Left cardiac atrium (tissue), 4 donors: ENCODE results near the gene ZSWIM6. TPM values are rescaled to one million over a fixed set of nuclear protein-coding genes. Genes with fewer than 3 reads are reported as not detected.
"Not testable (repeated sequence)": the region's sequence is repeated elsewhere in the genome, so short reads cannot be mapped to it uniquely, and the experiment has no call there.

ENCODE experiments used
- ATAC-seq, 2 donors: fragments of 200-7000 bp; cut with Tn5 transposase; one replicate each; pipeline ENCODE4 v1.9.1; 2020; ENCODE audit warnings: mild to moderate bottlenecking in 2 of 2, moderate library complexity in 2 of 2
- DNase-seq: peaks from one replicate; pipeline ENCODE4 v3.0.0-alpha.2; 2020
- intact Hi-C, 2 donors: fragments of 100-400 bp; cut with DNase I; formaldehyde crosslinking; loops; one replicate each; pipeline versions ENCODE4 v1.14.1 to v1.15.1; 2022 to 2023
- total RNA-seq, 2 donors: library from RNA; stranded (reverse); fragmentation: NEBNext Ultra II Directional; extraction: Animal tissue kit (Norgen Biotek cat#: 25700); gene quantifications; one replicate each; pipeline ENCODE4 v1.2.1, GENCODE V29; 2021
- donor health status: DM: no; HTN: yes; CAD: no.
- donor health status: DM: no; HTN: yes; CAD: no; lungs with severe emphysema.
- donor health status: DM: yes; HTN: yes; CAD: no.
- donor health status: Dilated cardiomyopathy.

Gene ZSWIM6
- total RNA-seq, 2 donors from 2014 or later: 6.8 to 7.8 TPM

DNA sequence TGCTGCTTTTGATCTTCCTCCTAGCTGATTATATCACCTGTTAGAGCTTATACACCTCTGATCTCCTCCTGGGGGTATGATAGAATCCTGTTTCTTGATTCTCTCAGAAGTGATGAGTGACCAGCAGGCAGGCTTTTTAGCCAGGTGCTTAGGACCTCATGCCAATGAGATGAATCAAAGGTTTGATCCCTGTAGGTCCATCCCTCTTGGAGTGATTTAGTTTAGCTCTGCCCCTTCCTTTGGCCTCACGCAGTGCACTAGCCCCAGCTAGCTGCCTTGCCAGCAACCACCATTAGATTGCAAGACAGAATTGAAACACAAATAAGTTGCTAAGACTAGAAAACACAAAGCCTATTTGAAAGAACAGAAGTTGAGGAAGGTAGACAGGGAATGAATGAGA lies 84.4 kb downstream of the ZSWIM6 start:
- intact Hi-C loops: no loop called here
- ATAC-seq: no peak
- no peak for DNase-seq

DNA sequence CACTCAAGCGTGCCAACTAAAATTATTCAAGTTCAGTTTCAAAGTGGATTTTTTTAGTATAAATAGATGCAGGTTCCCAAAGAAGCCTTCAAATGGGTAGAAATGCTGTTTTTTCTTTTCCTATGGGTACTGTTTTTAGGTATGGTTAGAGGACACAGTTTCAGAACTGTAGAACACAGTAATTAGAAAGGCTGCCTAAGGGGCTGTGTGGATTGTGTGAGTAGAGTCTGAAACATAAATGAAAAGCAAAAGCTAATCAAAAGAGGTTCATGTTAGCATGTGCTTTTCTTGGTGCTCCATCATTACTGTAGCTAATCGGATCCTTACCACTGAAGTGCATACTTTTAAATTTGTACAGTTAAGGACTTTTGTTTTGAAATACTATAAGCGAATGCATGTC lies 85.3 kb downstream of the ZSWIM6 start:
- no peak for DNase-seq
- no peak for ATAC-seq
- intact Hi-C loops: no loop called here

DNA sequence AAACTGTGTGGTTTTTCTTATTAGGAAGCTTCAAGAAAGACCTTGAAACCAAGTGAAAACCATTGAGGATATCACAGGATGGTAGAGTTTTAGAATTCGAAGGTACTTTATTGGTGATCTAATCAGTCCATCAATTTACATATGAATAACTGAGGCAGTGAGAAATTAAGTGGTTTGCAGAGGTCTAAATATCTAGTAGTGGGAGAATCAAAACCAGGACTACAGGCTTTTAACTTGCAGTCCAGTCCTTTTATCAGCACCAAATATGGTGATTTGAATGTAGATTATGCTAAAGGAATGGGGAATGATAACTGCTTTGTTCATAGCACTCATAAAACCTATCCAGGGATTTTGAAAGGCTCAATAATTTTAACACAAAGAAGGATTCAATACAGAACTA lies 85.8 kb downstream of the ZSWIM6 start:
- ATAC-seq: no peak
- intact Hi-C loops: no loop called here
- no peak for DNase-seq

DNA sequence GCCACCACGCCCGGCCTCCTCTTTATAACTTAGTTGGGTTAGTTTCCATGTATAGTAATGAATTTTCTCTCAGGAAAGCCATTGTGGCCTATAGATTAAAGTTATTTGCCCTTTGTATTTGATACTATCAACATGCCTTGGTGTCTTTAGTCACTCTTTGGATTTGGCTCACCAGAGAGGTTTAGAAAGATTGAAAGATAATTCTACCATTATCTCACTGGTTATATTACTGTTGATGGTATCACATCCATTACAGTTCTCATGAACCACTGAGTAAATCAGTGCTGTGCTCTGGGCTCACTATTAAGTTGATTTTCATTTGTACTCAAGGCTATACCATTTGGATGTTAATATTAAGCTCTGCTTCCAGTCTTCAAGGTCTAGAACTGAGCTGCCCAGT lies 87.0 kb downstream of the ZSWIM6 start:
- DNase-seq (no peak), ATAC-seq (no peak)
- intact Hi-C loops: no loop called here

DNA sequence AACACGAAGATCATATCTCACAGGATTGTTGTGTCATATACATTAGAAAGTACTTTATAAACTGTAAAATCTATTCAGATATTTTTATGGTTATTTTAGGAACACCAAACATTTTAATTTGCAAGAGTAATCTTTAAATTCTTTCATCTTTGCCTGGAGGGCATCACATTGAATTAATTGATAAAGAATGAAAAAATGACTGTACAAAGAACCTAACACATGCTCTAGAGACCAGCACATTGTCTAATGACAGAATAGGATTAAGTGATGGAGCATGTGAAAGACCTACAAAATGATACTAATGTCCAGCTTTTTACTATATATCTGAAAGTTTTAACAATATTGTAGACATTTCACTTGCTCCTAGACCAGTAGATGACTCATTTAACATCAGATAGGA lies 88.0 kb downstream of the ZSWIM6 start:
- ATAC-seq (no peak), DNase-seq (no peak)
- intact Hi-C loops: no loop called here

DNA sequence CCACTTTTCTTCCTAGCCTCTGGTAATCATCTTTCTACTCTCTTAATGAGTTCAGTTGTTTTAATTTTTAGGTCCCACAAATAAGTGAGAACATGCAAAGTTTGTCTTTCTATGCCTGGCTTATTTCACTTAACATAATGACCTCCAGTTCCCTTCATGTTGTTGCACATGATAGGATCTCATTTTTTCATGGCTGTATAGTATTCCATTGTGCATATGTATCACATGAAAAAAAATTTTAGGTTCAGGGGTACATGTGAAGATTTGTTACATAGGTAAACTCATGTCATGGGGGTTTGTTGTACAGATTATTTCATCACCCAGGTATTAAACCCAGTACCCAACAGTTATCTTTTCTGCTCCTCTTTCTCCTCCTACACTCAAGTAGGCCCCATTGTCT lies 89.2 kb downstream of the ZSWIM6 start:
- DNase-seq, intact Hi-C loops, ATAC-seq: not testable (repeated sequence)

DNA sequence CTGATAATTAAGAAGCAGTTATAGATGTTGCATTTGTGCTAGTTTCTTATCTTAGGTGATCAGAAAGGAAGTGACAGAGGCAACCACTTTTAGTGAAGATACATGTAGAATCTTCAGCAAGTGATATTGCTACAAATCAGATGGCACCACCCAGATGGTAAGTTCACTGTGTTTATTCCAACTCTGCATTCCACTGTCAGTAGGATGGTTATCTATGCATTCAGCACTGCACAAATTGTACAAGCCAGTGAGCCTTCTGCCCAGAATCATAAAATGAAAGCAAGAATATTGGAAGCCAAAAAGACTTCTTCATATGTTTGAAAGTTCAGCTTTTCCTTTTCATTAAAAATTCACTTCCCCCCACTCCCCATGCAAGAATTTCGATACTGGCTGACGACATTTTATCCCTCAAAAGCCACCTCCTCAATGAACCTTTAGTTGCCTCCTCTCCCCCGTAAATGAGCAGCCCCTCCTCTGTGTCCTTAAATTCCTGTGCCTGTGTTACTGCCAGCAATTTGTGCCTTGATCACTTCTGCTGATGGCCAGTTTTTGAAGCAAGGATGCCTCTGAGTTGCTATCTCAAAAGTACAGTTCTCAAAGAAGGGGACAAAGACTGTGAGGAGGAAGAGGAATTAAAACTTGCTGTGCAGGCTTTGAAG lies 91.6 kb downstream of the ZSWIM6 start:
- DNase-seq (no peak), ATAC-seq (no peak)
- intact Hi-C loops: no loop called here

DNA sequence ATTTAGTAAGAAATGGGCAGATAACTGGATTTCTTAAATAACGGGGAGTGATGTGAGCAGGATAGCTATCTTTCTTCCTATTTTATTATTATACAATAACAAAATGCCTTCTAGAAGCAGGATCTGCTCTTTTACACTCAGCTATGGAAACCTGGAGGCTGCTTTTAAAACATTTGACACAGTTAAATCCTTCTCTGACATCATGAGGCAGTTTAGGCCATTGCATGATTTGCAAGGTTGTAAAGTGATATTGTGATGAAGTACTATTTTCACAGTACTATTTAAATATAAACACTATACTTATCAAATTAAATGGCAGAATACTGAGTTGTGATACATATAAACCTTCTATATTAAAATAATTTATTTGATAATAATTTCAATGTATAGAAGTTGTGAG lies 93.9 kb downstream of the ZSWIM6 start:
- intact Hi-C loops: no loop called here
- no peak for ATAC-seq
- no peak for DNase-seq

DNA sequence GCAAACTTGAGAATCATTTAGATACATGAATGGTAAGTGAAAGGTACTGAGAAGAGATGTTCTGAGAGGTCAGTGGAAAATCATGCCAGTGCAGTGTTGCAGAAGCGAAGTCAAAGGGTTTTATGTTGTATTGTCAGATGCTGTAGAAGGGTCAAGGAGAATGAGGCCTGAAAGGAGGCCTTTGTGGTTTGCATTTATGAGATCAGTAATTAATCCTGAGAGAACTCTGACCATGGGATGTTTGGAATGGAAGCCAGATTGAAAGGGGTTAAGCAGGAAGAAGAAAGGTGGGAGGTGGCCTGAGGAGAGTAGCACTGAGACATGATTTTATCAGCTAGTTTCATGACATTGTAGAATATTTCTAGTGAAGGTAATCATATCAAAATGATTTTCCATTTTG lies 97.8 kb downstream of the ZSWIM6 start:
- intact Hi-C loops: no loop called here
- no peak for DNase-seq
- no peak for ATAC-seq

DNA sequence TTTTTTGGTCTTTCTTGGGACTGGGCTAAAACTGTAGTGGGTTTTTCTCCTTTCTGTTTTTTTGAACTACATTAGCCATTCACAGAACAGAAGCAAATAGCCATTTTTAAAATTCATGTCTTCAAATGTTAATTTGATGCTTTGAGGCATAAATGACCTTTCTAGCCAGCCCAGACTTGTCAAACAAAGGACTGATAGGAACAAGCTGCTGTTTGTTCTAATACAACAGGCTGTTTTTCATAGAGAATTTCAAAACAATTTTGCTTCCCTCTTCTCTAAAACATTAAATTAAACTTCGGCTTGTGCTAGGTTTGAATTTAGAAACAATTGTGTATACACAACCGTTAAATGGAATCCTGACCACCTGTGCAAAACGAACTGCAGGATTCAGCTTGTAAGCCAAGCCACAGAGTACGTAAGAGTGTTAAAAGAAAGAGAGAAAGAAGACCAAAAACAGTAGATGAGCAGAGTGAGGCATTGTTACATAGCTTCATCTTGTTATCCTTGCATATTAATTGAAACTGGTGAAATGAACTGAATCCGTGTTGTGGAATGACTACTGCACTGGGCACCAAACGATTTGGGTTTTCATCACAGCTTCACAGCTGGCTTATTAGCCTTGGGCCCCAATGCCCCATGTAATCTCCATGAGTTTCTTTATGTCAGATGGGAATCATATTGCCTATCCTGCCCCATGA lies 100.0 kb downstream of the ZSWIM6 start:
- ATAC-seq: no peak
- DNase-seq: no peak
- intact Hi-C loops: no loop called here

DNA sequence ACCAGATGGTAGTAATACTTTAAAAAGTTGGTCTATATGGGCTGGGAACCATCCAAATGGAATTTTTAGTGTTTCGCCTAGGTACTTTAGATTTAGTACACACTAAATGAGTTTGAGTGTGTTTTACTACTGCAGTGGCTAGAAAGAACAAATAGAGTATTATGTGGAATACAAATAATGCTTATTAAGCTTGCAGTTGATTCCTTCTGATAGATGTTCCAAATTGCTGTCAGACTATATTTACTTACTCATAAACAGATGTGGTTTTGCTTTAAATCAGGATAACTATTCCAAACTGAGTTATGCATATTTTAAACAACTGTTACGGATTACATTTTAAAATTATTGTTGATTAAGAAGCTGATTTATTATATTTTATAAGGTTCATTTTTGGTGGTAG lies 103.3 kb downstream of the ZSWIM6 start:
- ATAC-seq: no peak
- intact Hi-C loops: no loop called here

DNA sequence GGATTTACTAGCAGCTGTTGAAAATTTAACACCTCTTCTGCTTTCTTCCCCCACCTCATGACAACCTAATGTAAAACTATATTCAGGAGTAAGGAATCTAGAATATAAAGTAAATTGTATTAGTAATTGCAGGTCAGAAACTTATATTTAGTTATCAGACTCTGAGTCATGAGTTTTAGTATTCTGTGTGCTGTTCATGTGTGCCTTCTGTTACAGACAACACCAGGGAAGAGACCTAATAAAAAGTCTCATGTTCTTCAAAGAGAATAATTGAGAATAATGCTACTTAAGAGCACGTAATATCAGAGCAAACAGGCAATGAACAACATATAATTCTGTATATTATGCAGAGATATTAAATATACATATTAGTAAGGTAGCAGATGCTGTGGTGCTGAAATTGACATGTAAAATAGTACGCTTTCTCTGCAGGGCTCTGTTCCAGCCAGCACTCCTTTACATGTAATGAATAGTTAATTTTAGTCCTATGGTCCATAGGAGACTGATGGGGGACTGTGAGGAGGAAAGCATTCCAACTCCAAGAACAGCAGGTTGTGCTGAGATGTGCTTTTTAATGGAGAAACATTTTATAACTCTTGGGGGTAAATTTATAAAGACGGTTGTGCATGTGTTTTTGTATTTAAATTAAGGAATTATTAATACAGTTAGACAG lies 106.4 kb downstream of the ZSWIM6 start:
- intact Hi-C loops: no loop called here
- no peak for DNase-seq
- no peak for ATAC-seq

More for the DNA sequence above, 103.3 kb downstream of the ZSWIM6 start:
- DNase-seq: no peak

DNA sequence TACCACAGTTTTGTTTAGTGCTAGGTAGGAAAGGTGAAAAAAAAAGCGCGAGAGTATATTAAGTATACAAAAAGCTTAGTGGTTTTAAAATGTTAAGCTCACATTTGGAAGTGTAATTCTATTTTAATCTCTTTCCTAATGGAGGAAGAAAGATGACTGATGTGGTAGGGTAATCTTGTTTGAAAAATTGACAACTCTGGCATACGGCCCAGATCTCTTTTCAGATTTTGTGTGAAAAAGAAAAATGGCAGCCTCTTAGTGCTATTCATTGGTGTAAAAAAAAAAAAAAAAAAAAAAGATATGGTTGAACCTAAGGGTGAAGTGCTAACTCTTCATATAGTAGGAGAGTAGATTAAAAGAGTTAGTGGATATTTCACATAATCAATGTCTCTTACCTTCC lies 108.0 kb downstream of the ZSWIM6 start:
- ATAC-seq (no peak), DNase-seq (no peak)
- intact Hi-C loops: no loop called here

DNA sequence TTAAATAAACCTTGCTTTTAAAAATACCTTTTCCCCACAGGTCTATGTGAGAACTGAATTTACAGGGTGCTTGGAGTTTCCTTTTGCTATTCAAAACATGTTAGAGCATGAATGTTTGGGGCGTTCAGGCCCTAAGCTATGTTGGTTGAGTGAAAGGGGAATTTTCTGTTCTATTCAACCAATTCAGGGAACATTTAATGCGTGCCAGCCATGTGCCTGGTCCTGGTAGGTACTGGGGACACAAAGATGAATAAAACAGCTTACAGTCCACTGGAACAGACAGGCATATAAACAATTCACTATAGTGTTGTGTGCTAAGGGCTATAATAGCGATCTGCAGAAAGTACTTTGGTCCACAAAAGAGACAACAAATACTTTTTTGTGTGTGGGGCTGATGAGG lies 108.5 kb downstream of the ZSWIM6 start:
- intact Hi-C loops: no loop called here
- DNase-seq (no peak), ATAC-seq (no peak)

DNA sequence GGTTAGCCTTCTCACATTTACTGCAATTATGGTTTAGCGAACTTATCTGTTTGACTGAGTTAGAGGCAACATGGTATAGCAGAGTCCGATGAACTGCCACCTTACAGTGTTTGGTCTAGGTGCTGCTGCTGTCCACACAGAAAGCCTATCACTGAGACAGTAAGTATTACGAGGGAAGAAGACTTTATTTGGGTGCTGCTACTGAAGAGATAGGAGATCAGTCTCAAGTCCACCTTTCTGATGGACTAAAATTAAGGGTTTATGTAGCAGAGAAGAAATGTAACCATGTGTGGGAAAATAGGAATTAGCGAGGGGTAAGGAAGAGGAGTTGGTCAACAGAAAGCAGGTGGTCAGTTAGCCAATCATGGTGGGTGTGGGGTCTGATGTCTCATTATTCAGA lies 109.7 kb downstream of the ZSWIM6 start:
- DNase-seq: no peak
- intact Hi-C loops: no loop called here
- no peak for ATAC-seq

DNA sequence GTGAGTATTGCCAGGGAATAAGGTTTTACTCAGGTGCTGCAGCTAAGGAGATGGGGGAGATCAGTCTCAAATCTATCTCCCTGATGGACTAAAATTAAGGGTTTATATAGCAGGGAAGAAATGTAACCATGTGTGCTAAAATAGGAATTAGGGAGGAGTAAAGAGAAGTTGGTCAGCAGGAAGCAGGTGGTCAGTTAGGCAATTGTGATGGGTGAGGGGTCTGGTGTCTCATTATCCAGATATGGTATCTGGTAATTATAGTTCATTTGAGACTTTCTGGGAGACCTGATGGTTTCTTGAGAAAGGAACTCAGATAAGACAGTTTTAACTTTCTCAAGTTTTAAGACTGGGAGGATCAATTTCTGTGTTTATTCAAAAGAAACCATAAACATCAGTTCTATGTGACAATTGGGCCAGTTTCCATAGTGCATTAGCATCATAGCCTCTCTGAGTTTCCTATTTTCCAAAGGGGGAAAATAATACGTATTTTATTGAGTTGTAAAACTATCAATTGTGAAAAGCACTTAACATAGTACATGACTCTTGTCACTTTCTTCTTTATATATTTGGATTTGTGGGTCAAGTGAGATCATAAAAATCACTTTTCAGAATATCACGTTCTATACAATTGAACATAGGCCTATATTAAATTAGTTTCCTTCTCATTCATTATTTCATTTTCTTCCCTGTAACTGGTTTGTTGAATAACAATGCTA lies 115.9 kb downstream of the ZSWIM6 start:
- intact Hi-C loops: no loop called here
- ATAC-seq (no peak), DNase-seq (no peak)

DNA sequence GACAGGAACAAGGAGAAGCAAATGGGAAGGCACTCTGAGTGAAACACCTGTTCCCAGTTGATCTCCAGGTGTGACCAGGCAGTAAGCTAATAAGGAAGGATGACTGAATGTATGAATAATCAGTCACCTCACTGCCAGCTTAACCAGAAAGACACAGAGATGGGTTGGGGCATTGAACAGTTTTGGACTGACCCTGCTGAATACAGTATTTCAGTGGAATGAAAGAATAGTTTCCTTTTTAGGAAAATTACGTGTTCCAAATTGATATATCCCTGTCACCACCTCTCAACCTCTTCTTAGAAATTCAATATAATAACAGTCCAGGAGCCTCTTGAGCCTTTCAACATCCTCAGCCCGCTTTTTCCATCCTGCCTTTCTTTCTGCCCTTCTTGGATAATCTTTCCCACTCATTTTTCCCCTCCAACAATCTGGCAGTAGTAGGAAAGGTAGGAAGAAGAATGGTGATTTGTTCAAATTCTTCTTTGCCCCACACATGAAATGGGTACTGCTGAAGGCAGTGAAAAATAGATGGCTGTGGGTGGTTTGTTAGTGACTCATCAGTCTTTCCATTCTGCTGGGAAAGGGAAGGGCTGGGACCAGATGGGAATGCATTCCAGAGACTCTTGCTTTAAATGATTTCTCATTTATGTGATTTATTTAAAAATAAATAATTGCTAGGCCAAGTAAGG lies 117.9 kb downstream of the ZSWIM6 start:
- intact Hi-C loops: no loop called here
- no peak for DNase-seq
- peak; percentile 47 to 97 for ATAC-seq

DNA sequence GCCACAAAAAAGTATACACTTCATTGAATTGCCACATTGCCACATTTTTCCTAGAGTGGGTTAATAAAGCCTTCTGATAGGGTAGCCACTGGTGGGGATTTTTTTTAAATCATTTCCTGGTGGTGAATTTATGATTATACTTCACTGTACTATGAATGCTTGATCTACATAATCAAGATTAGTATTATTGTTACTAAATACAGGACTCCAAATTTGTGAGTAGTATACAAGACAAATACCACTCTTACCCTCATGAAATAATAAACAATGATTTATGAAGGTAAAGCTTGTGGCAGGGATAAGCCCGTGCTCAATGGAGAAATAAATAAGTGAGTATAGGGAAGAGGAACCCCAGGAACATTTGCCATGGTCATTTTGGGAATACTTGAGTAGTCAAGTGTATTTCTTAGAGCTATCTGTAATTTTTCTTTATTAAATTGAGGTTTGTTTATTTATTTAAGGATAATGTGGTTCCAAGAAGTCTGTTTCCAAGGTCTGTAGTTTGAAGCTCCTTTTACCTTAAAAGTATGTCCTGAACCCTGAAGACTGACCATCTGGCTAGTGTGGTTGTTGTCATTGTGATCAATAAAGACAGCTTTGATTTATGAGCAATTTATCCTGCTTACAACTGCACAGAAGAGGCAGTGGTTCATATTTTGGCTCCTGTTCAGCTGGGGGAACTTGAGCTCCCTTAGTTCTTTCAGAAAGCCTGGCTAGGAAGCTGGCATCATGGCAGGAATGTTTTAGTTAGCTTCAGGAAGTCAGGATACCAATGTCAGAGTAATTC lies 118.6 kb downstream of the ZSWIM6 start:
- DNase-seq (no peak), ATAC-seq (peak in 1 of 2 donors; percentile 66)
- intact Hi-C loops: no loop called here
